ENCODE data around the gene ME3. TPM values are rescaled to one million over a fixed set of nuclear protein-coding genes. Genes with fewer than 3 reads are reported as not detected.
A peak's percentile ranks its signal among the peaks of the same experiment; 100 is the strongest.
"Not testable (repeated sequence)": the region's sequence is repeated elsewhere in the genome, so short reads cannot be mapped to it uniquely, and the experiment has no call there.

ME3 gene
- total RNA-seq, 2 donors from 2014 or later, result 19.7 to 24.2 TPM

DNA sequence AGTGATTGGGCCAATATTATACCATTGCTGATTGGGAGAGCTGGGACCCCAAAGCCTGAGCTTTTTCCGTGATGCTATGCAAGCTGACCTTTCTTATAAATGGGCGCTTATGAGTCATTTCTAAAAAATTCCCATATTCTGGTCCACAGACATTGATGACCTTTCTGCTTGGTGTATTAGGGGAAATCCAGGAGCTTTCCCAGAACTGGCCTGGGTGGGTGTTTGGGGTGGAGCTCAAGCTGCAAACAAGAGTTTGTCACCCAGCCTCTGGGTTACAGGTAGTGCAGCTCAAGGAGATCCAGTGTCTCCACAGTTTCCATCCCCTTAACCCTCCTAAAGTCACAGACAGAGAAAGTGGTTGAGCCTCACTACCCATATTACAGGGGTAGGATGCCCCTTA lies 230.0 kb downstream of the ME3 start:
- no peak for ATAC-seq

DNA sequence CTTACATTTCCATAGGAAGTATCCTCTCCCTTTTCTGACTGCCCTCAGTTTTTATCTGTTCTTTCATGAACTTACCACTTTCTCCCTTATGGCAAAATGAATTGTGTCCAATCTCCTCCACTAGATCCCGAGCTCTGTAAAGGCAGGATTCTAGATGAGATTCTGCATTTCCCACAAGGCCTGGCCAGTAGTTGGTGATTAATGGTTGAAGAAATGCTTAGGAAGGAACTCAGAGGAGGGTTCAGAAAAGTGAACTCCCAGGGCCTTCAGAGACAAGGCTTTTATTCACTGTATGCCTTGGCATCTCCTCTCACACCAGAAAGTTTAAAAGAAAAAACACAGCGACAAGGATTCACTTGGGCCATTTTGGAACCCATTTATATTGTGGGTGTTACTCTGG lies 231.6 kb downstream of the ME3 start:
- ATAC-seq, result peak; percentile 7 to 22
- intact Hi-C loops (cut with DNase I), result no loop called here
- DNase-seq, result no peak

More for the DNA sequence above, 230.0 kb downstream of the ME3 start:
- intact Hi-C loops (cut with DNase I), result no loop called here
- no peak for DNase-seq

DNA sequence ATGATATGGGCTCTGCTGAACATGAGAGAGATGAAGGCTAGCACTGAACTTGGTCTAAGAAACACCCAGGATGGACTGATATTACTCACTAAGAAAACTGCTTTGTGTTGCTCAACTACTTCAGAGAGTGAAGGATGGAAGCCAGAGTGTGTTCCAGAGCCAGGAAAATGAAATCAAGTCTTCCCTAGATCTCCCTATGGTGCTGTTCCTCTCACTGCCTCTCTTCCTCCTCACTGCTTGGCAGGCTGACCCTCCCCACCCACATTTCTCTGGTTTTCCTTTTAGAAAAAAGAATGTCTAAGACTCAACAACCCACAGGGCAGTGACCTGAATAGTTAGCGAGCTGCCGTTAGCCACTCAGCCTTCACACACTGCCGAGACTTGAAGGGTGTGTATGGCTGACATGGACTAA lies 232.1 kb downstream of the ME3 start:
- intact Hi-C loops (cut with DNase I), result no loop called here
- ATAC-seq (peak; percentile 91 to 93), DNase-seq (peak; percentile 58)

GRCh38 chr11:86438685-86439084 lies 233.7 kb downstream of the ME3 start:
- no peak for DNase-seq
- ATAC-seq, result no peak
- intact Hi-C loops (cut with DNase I), result no loop called here

DNA sequence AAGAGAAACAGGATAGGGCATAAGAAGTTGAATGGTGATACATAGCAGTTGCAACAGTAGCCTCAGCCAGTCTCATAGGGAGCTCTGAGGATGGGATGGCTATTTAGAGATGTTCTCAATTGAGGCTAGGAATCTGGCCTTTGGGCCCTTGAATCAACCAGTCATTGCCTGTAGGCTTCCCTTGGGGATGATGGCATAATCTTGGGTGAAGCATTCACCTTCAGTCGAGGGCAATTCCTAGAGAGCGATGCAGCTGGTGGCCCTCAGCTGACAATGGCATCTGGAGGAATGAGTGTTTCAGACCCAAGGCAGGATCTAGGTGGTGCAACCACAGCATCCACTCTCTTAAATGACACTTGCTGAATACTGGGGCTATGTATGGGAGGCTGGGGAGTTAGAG lies 236.7 kb downstream of the ME3 start:
- ATAC-seq (no peak), DNase-seq (no peak)
- intact Hi-C loops (cut with DNase I), result no loop called here

GRCh38 chr11:86433361-86434095 lies 238.9 kb downstream of the ME3 start:
- DNase-seq; ATAC-seq; intact Hi-C loops (cut with DNase I): not testable (repeated sequence)

DNA sequence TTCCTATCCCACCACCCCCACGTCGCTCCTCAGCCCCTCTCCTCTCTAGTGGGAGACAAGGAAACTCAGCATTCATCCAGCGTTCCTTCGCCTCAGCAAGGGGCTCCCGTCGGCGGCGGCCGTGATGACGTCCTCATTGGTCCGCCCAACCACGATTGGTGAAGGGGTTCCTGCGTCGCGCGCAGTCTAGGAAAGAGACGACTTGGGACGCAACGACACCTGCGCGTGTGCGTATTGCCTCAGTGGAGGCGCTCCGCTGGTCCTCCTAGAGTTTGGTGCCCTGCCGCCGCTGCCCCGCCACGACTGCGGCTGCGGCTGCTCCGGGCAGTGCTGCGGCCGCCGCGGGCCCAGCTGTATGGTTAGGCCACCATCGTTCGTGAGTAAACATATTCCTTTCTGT lies 241.2 kb downstream of the ME3 start:
- no peak for ATAC-seq

DNA sequence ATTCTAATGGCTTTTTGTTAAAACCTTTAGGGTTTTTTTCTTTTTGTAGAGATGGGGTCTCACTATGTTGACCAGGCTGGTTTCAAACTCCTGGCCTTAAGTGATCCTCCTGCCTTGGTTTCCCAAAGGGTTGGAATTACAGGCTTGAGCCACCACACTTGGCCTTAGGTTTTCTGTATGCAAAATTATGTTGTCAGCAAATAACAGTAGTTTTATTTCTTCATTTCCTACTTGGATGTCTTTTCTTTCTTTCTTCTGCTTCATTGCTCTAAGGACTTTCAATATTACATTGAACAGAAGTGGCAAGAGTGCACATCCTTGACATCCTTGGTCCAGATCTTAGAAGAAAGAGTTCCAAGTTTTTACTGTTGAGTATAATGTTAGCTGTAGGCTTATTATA lies 245.0 kb downstream of the ME3 start:
- intact Hi-C loops (cut with DNase I), result no loop called here
- DNase-seq (no peak), ATAC-seq (no peak)

More for the DNA sequence above, 241.2 kb downstream of the ME3 start:
- intact Hi-C loops (cut with DNase I), result no loop called here
- no peak for DNase-seq

DNA sequence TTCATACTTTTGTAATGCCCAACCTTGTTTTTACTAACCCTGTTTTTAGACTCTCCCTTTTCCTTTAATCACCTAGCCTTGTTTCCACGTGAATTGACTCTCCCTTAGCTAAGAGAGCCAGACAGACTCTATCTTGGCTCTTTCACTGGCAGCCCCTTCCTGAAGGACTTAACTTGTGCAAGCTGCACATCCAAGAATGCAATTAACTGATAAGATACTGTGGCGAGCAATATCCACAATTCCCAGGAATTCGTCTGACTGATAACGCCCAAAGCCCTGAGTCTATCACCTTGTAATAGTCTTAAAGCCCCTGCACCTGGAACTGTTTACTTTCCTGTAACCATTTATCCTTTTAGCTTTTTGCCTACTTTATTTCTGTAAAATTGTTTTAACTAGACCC lies 248.9 kb downstream of the ME3 start:
- ATAC-seq; intact Hi-C loops (cut with DNase I); DNase-seq: not testable (repeated sequence)

DNA sequence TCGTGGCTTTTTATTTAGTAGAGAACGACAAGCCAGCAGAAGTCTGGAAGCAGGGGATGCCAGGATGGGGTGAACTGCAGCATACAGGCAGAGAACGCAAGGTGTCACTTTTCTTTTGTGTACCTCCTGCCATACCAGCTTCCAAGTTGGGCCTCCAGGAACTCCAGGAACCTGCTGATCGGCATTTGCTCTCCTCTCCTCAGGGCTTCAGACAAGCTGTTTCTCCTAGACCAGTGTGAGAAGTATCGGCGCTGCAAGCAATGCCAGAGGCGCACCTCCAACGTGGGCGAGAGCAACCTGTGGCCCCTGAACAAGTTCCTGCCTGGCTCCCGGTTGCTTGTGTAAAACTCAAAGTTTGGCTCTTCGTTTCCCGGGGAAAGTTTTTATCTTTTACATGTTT lies 250.0 kb downstream of the ME3 start:
- DNase-seq (no peak), ATAC-seq (no peak)
- intact Hi-C loops (cut with DNase I), result no loop called here

- intact Hi-C loops (cut with DNase I), result no loop called here
- ATAC-seq (no peak), DNase-seq (no peak)
Measured at GRCh38 chr11:86421946-86422345, 250.5 kb downstream of the ME3 start.

DNA sequence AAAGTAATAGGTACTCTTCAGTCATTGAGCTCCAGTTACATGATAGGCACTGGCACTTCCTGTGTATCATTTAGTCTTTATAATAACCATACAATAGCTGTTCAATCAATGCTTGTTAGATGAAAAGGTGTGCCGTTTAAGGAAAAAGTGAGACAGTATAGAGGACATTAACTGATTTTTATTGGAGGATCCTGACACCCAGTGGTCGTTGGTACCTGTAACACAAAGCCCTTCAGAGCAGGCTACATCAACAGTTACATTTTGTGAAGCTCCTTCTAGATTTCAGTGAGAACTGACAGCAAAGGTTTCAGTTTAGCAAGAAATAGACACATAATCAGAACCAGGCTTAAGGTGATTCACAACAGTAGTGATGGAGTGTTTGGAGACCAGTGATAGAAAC lies 253.5 kb downstream of the ME3 start:
- intact Hi-C loops (cut with DNase I), result no loop called here
- ATAC-seq (no peak), DNase-seq (no peak)

DNA sequence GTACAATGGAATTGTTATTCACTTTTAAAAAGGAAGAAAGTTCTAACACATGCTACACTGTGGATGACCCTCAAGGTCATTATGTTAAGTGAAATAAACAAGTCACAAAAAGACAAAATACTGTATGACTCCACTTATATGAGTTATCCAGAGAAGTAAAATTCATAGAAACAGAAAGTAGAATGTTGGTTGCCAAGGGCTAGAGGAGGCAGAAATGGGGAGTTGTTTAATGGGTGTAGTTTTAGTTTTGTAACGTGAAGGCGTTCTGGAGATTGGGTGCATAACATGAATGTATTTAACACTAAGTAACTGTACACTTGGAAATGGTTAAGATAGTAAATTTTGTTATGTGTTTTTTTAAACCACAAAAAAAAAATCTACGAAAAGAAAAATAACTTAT lies 253.9 kb downstream of the ME3 start:
- ATAC-seq (no peak), DNase-seq (no peak)
- intact Hi-C loops (cut with DNase I), result no loop called here

DNA sequence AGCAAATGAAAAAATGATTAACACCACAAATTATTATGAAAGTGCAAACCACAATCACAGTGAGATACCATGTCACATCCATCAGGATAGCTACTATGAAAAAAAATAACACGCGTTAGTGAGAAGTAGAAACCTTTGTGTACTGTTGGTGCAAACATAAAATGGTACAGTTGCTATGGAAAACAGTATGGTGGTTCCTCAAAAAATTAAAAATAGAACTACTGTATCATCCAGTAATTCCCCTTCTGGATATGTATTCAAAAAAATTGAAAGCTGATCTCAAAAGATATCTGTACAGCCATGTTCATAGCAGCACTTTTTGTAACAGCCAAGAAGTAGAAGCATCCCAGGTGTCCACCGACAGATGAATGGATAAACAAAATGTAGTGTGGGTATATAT lies 254.3 kb downstream of the ME3 start:
- DNase-seq (no peak), ATAC-seq (no peak)
- intact Hi-C loops (cut with DNase I), result no loop called here

GRCh38 chr11:86416951-86417350 lies 255.5 kb downstream of the ME3 start:
- intact Hi-C loops (cut with DNase I); DNase-seq; ATAC-seq: not testable (repeated sequence)

DNA sequence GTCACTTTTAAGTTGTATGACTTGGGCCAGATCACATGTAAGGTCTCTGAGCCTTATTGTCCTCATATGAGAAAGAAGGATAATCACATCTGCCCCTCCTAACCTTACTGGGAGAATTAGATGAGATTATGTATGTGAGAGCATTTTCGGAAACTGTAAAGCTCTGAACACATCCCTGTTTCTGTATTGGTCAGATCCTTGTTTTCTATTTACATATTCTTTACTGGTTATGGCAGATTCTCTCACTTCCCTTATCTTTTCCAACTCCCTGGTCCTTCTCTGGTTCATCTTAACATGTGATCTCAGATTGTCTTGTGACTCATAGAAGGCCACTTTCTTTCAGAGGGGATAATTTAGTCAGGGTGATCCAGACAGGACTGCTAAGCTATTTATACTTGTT lies 255.9 kb downstream of the ME3 start:
- intact Hi-C loops (cut with DNase I), result no loop called here
- DNase-seq, result no peak
- ATAC-seq, result peak in 1 of 2 donors; percentile 12

DNA sequence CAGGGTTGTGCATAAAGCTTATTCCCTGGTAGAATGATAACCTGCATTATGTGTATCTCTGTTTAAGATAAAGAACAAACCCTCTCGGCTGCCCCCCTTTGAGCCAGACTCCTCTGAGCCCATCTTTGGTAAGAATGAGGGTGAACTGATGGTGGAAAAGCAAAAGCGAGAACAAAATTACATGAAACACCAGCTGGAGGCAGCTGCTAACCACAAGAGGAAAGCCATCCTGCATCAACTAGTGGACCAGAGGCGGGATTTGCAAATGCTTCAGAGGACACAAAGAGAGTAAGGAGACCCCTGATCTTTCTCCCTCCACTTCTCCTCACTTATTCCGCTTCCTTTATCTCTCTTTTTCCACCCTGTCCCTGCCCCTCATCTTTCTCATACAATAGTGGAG lies 257.4 kb downstream of the ME3 start:
- ATAC-seq, result no peak
- intact Hi-C loops (cut with DNase I), result no loop called here
- DNase-seq, result no peak

DNA sequence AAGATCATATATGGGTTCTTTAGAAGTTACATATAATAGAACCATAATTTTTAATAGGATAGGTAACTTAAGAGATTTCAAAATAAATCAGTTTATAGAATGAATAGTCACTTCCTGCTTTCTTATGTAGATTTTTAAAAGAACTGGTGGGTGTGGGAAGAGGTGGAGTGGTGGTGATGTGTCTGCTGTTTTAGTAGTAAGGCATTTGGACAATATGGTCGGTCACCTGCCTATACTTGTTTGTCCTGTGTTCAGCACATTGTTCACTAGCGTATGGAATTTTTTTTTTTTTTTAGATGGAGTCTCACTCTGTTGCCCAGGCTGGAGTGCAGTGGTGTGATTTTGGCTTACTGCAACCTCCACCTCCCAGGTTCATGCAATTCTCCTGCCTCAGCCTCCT lies 258.4 kb downstream of the ME3 start:
- no peak for ATAC-seq
- intact Hi-C loops (cut with DNase I), result no loop called here

GRCh38 chr11:86408845-86409244 lies 263.6 kb downstream of the ME3 start:
- DNase-seq (no peak), ATAC-seq (no peak)

More for the DNA sequence above, 258.4 kb downstream of the ME3 start:
- no peak for DNase-seq

GRCh38 chr11:86403458-86403857 lies 269.0 kb downstream of the ME3 start:
- DNase-seq (no peak), ATAC-seq (no peak)
- intact Hi-C loops (cut with DNase I), result no loop called here

More at GRCh38 chr11:86408845-86409244, 263.6 kb downstream of the ME3 start:
- intact Hi-C loops (cut with DNase I), result no loop called here

- DNase-seq, result no peak
- no peak for ATAC-seq
- intact Hi-C loops (cut with DNase I), result no loop called here
Measured at GRCh38 chr11:86398106-86398505, 274.3 kb downstream of the ME3 start.
